ENCODE data around the gene ZNF326. TPM values are rescaled to one million over a fixed set of nuclear protein-coding genes. Genes with fewer than 3 reads are reported as not detected.

The ZNF326 gene
- total RNA-seq, 2 donors from 2014 or later, result 31.0 to 36.4 TPM

DNA sequence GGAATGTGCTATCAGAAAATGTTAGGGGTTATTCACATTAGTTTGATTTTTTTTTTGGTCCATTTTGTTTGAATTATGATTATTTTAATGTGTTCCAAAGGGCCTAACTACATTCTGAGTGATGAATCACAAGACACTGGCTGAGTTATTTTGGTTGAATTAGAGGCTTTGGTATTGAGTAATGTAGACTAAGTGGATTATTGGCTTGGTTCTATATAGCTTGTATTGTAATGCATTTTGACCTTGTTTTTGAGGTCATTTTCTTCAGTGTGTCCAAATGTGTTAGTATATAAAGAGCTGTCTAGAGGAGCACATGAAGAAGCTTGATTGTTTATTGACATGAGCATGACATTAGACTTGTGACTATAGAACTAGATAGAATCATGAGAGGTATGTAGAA, 3.4 kb downstream of the ZNF326 start:
- H3K4me1 Mint-ChIP-seq, result peaks cover 18% of the 10 kb centered on the region
- H3K36me3 Mint-ChIP-seq (ENCODE audit: low read depth), result peaks cover 21% of the 10 kb centered on the region
- no peak overlapping the region for H3K4me3 Mint-ChIP-seq
- Histone ChIP-seq H3K9ac (ENCODE audit: extremely low read depth, low read length, poor library complexity, severe bottlenecking) (no peak overlapping the region), H3K4me1 (ENCODE audit: control insufficient read depth, insufficient read depth, low read length) (no peaks in the 10 kb centered on the region), H3K36me3 (ENCODE audit: control insufficient read depth, insufficient read depth, low read length) (peaks cover 47% of the 10 kb centered on the region), H3K27me3 (ENCODE audit: control insufficient read depth, insufficient read depth, low read length, poor library complexity, severe bottlenecking) (no peaks in the 10 kb centered on the region), H3K9me3 (ENCODE audit: control insufficient read depth, low read length) (no peaks in the 10 kb centered on the region), H3K27ac (ENCODE audit: low read depth, low read length) (no peak overlapping the region), H3K4me3 (ENCODE audit: low read length) (peak overlapping the region; percentile 100)
- no peaks in the 10 kb centered on the region for H3K9me3 Mint-ChIP-seq
- TF ChIP-seq, protein P1, sequence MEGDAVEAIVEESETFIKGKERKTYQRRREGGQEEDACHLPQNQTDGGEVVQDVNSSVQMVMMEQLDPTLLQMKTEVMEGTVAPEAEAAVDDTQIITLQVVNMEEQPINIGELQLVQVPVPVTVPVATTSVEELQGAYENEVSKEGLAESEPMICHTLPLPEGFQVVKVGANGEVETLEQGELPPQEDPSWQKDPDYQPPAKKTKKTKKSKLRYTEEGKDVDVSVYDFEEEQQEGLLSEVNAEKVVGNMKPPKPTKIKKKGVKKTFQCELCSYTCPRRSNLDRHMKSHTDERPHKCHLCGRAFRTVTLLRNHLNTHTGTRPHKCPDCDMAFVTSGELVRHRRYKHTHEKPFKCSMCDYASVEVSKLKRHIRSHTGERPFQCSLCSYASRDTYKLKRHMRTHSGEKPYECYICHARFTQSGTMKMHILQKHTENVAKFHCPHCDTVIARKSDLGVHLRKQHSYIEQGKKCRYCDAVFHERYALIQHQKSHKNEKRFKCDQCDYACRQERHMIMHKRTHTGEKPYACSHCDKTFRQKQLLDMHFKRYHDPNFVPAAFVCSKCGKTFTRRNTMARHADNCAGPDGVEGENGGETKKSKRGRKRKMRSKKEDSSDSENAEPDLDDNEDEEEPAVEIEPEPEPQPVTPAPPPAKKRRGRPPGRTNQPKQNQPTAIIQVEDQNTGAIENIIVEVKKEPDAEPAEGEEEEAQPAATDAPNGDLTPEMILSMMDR (conservative IDR thresholded peaks at IDR 0.05), result no peak
- DNase-seq, result no peak
- no peak overlapping the region for H3K27ac Mint-ChIP-seq
- H3K27me3 Mint-ChIP-seq (ENCODE audit: insufficient read depth), result no peaks in the 10 kb centered on the region

DNA sequence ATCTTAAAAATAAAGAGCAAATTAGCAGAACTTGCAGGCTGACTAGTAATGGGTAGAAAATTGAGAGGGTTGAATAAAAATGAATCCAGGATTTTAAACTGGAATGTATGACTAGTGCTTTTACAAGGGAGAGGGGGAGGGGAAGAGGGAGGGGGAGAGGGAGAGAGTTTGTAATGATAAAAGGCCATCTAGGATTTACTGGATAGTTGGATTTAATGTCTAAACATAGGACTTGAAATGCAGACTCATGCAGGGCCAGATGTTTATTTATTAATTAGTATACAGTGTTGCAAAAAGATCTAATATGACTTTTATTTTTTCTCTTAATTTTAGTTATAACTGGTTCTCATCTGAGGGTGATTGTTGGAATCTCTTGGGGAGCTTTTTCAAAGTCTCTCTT, 4.3 kb downstream of the ZNF326 start:
- no peak overlapping the region for H3K4me3 Mint-ChIP-seq
- Histone ChIP-seq H3K4me1 (ENCODE audit: control insufficient read depth, insufficient read depth, low read length) (no peaks in the 10 kb centered on the region), H3K27ac (ENCODE audit: low read depth, low read length) (no peak overlapping the region), H3K9me3 (ENCODE audit: control insufficient read depth, low read length) (no peaks in the 10 kb centered on the region), H3K36me3 (ENCODE audit: control insufficient read depth, insufficient read depth, low read length) (peaks cover 47% of the 10 kb centered on the region), H3K4me3 (ENCODE audit: low read length) (no peak overlapping the region), H3K27me3 (ENCODE audit: control insufficient read depth, insufficient read depth, low read length, poor library complexity, severe bottlenecking) (no peaks in the 10 kb centered on the region), H3K9ac (ENCODE audit: extremely low read depth, low read length, poor library complexity, severe bottlenecking) (no peak overlapping the region)
- no peaks in the 10 kb centered on the region for H3K27me3 Mint-ChIP-seq (ENCODE audit: insufficient read depth)
- no peak for DNase-seq
- peaks cover 21% of the 10 kb centered on the region for H3K36me3 Mint-ChIP-seq (ENCODE audit: low read depth)
- no peak overlapping the region for H3K27ac Mint-ChIP-seq
- TF ChIP-seq, protein P1 (conservative IDR thresholded peaks at IDR 0.05), result no peak
- H3K9me3 Mint-ChIP-seq, result no peaks in the 10 kb centered on the region
- peaks cover 18% of the 10 kb centered on the region for H3K4me1 Mint-ChIP-seq

DNA sequence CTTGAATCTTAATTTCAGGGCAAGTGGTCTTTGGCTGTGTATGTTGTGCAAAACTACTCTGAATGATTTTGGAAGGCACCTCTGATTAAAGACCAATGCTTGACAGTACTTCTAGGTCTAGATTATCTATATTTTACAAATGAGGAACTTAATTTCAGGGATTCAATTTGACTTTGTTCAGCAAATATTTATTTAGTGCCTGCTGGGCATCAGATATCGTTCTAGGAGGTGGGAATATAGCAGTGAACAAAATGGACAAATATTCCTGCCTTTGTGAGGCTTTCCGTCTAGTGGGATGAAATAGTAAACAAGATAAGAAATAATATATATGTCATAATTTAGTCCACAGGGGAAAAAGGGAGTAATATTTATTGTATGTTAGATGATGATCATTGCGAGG, 4.7 kb downstream of the ZNF326 start:
- H3K4me3 Mint-ChIP-seq, result no peak overlapping the region
- H3K27ac Mint-ChIP-seq, result no peak overlapping the region
- no peak overlapping the region for H3K4me3 ChIP-seq (ENCODE audit: low read length)
- H3K9me3 ChIP-seq (ENCODE audit: control insufficient read depth, low read length), result no peaks in the 10 kb centered on the region
- peaks cover 21% of the 10 kb centered on the region for H3K36me3 Mint-ChIP-seq (ENCODE audit: low read depth)
- WGBS, 2 experiments (ENCODE audit: insufficient coverage in 1 of 2, insufficient read length in 1 of 2), result 98 to 100% methylated on average over 1 to 3 of the region's 3 CpGs
- H3K36me3 ChIP-seq (ENCODE audit: control insufficient read depth, insufficient read depth, low read length), result peaks cover 47% of the 10 kb centered on the region
- no peak overlapping the region for H3K9ac ChIP-seq (ENCODE audit: extremely low read depth, low read length, poor library complexity, severe bottlenecking)
- TF ChIP-seq, protein P1 (conservative IDR thresholded peaks at IDR 0.05), result no peak
- DNase-seq, result no peak
- no peak overlapping the region for H3K27ac ChIP-seq (ENCODE audit: low read depth, low read length)
- no peaks in the 10 kb centered on the region for H3K4me1 ChIP-seq (ENCODE audit: control insufficient read depth, insufficient read depth, low read length)
- no peaks in the 10 kb centered on the region for H3K9me3 Mint-ChIP-seq
- peaks cover 18% of the 10 kb centered on the region for H3K4me1 Mint-ChIP-seq
- no peaks in the 10 kb centered on the region for H3K27me3 Mint-ChIP-seq (ENCODE audit: insufficient read depth)
- H3K27me3 ChIP-seq (ENCODE audit: control insufficient read depth, insufficient read depth, low read length, poor library complexity, severe bottlenecking), result no peaks in the 10 kb centered on the region
